HEK293 (cell line): ENCODE results near the gene PVALEF.
A peak's percentile ranks its signal among the peaks of the same experiment; 100 is the strongest.
"Not testable (repeated sequence)": the region's sequence is repeated elsewhere in the genome, so short reads cannot be mapped to it uniquely, and the experiment has no call there.

ENCODE experiments used
- CTCF ChIA-PET: fragments of 350-600 bp; formaldehyde crosslinking; extraction: SDS; loops from one replicate; lab custom pipeline; 2021; ENCODE audit warnings: antibody characterized with exemption; lab: Yijun Ruan, JAX
- POLR2A ChIA-PET: fragments of 300-600 bp; formaldehyde crosslinking; extraction: SDS; loops from one replicate; lab custom pipeline; 2020; ENCODE audit warnings: antibody characterized with exemption, inconsistent platforms; lab: Yijun Ruan, JAX
- H3K27ac ChIP-seq: fragments of 200-500 bp; sonication (Bioruptor generic); 2 replicates; pipeline ENCODE4 v1.5.1; 2014; ENCODE audit warnings: low read depth, low read length, control low read depth, inconsistent platforms; ENCODE audit errors: extremely low read depth
- H3K36me3 ChIP-seq, 2 experiments: fragments of 200-500 bp in 1 of 2; sonication (Bioruptor generic) in 1 of 2; 1 replicate in 1 of 2; 2 replicates in 1 of 2; pipeline ENCODE4 v1.5.1; 2014 to 2017; ENCODE audit warnings: inconsistent platforms in 2 of 2, low read length in 2 of 2; ENCODE audit not compliant: control insufficient read depth in 2 of 2, insufficient read depth in 1 of 2
- H3K4me1 ChIP-seq: fragments of 200-500 bp; sonication (Bioruptor generic); 2 replicates; pipeline ENCODE4 v1.5.1; 2014; ENCODE audit warnings: mild to moderate bottlenecking, low read length, inconsistent platforms; ENCODE audit not compliant: control insufficient read depth, insufficient read depth
- H3K4me3 ChIP-seq: 2 replicates; pipeline ENCODE4 v1.5.1; 2011; ENCODE audit warnings: low read depth, mild to moderate bottlenecking, control low read depth, low read length, moderate library complexity
- H3K9me3 ChIP-seq: fragments of 200-500 bp; sonication (Bioruptor generic); 2 replicates; pipeline ENCODE4 v1.5.1; 2014; ENCODE audit warnings: low read depth, low read length, inconsistent platforms; ENCODE audit not compliant: control insufficient read depth, insufficient read depth
- EGR2 ChIP-seq: fragments of 450-650 bp; formaldehyde crosslinking; IDR thresholded peaks from 2 replicates; pipeline ENCODE4 v1.5.1; 2016; ENCODE audit warnings: low read depth, missing biosample characterization, missing genetic modification characterization
- KLF1 ChIP-seq: fragments of 450-650 bp; formaldehyde crosslinking; IDR thresholded peaks from 2 replicates; pipeline ENCODE4 v1.5.1; 2016; ENCODE audit warnings: missing biosample characterization, missing genetic modification characterization
- ZBTB7A ChIP-seq: fragments of 450-650 bp; formaldehyde crosslinking; IDR thresholded peaks from 2 replicates; pipeline ENCODE4 v1.5.1; 2016; ENCODE audit warnings: low read depth, missing biosample characterization, missing genetic modification characterization
- ZFHX2 ChIP-seq: fragments of 450-650 bp; formaldehyde crosslinking; conservative IDR thresholded peaks from 2 replicates; pipeline ENCODE4 v1.5.1; 2016; ENCODE audit warnings: missing biosample characterization, missing genetic modification characterization
- ZIC2 ChIP-seq: fragments of 450-650 bp; formaldehyde crosslinking; IDR thresholded peaks from 2 replicates; pipeline ENCODE4 v1.5.1; 2016; ENCODE audit warnings: missing biosample characterization, missing genetic modification characterization
- ZNF16 ChIP-seq: fragments of 450-650 bp; formaldehyde crosslinking; IDR thresholded peaks from 2 replicates; pipeline ENCODE4 v1.5.1; 2016; ENCODE audit warnings: low read depth, missing biosample characterization, missing genetic modification characterization
- ZNF174 ChIP-seq: fragments of 450-650 bp; formaldehyde crosslinking; IDR thresholded peaks from 2 replicates; pipeline ENCODE4 v1.5.0; 2017; ENCODE audit warnings: missing biosample characterization, mild to moderate bottlenecking, missing genetic modification characterization
- ZNF302 ChIP-seq: fragments of 450-650 bp; formaldehyde crosslinking; IDR thresholded peaks from 2 replicates; pipeline ENCODE4 v1.5.1; 2016; ENCODE audit warnings: missing biosample characterization, missing genetic modification characterization, low read depth
- ZNF596 ChIP-seq: fragments of 450-650 bp; IDR thresholded peaks from 2 replicates; pipeline ENCODE4 v1.5.0; 2018; ENCODE audit warnings: missing biosample characterization, mild to moderate bottlenecking, missing genetic modification characterization, moderate library complexity
- ZNF623 ChIP-seq: fragments of 450-650 bp; formaldehyde crosslinking; IDR thresholded peaks from 2 replicates; pipeline ENCODE4 v1.5.1; 2016; ENCODE audit warnings: missing biosample characterization, missing genetic modification characterization
- ZNF624 ChIP-seq: fragments of 450-650 bp; formaldehyde crosslinking; IDR thresholded peaks from 2 replicates; pipeline ENCODE4 v1.5.1; 2017; ENCODE audit warnings: missing biosample characterization, missing genetic modification characterization
- ZNF670 ChIP-seq: fragments of 450-650 bp; formaldehyde crosslinking; IDR thresholded peaks from 2 replicates; pipeline ENCODE4 v1.5.1; 2016; ENCODE audit warnings: missing biosample characterization, missing genetic modification characterization, low read depth
- TF ChIP-seq, protein P1 (sequence below): fragments of 450-650 bp; formaldehyde crosslinking; IDR thresholded peaks from 2 replicates; pipeline ENCODE4 v1.5.1; 2016; ENCODE audit warnings: missing biosample characterization, missing genetic modification characterization
- TF ChIP-seq, protein P2 (sequence below): fragments of 450-650 bp; formaldehyde crosslinking; IDR thresholded peaks from 2 replicates; pipeline ENCODE4 v1.5.1; 2016; ENCODE audit warnings: missing biosample characterization, missing genetic modification characterization, low read depth
- TF ChIP-seq, protein P3 (sequence below): fragments of 450-650 bp; formaldehyde crosslinking; IDR thresholded peaks from 2 replicates; pipeline ENCODE4 v1.5.1; 2017; ENCODE audit warnings: missing biosample characterization, missing genetic modification characterization
- TF ChIP-seq, protein P4 (sequence below): fragments of 450-650 bp; formaldehyde crosslinking; IDR thresholded peaks from 2 replicates; pipeline ENCODE4 v1.5.1; 2017; ENCODE audit warnings: missing biosample characterization, missing genetic modification characterization
- TF ChIP-seq, protein P5 (sequence below): fragments of 450-650 bp; formaldehyde crosslinking; IDR thresholded peaks from 2 replicates; pipeline ENCODE4 v1.5.0; 2017; ENCODE audit warnings: missing biosample characterization, missing genetic modification characterization, borderline replicate concordance

Gene PVALEF

DNA sequence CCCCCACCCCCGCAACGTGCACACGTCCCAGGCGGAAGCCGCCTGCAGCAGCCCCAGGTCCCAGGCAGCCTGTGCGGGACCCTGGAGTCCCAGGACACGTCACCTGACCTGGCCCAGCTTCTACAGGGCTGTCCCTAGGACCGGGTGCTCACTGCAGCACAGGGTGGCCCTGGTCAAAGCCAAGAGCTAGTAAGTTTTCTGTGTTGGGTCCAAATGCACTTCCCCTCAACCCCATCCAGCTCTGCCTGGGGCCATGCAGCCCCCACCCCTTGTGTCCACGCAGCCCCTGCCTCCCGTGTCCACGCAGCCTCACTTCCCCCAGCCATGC, 22.1 kb upstream of the PVALEF start (continued):
- TF ChIP-seq, protein P1, sequence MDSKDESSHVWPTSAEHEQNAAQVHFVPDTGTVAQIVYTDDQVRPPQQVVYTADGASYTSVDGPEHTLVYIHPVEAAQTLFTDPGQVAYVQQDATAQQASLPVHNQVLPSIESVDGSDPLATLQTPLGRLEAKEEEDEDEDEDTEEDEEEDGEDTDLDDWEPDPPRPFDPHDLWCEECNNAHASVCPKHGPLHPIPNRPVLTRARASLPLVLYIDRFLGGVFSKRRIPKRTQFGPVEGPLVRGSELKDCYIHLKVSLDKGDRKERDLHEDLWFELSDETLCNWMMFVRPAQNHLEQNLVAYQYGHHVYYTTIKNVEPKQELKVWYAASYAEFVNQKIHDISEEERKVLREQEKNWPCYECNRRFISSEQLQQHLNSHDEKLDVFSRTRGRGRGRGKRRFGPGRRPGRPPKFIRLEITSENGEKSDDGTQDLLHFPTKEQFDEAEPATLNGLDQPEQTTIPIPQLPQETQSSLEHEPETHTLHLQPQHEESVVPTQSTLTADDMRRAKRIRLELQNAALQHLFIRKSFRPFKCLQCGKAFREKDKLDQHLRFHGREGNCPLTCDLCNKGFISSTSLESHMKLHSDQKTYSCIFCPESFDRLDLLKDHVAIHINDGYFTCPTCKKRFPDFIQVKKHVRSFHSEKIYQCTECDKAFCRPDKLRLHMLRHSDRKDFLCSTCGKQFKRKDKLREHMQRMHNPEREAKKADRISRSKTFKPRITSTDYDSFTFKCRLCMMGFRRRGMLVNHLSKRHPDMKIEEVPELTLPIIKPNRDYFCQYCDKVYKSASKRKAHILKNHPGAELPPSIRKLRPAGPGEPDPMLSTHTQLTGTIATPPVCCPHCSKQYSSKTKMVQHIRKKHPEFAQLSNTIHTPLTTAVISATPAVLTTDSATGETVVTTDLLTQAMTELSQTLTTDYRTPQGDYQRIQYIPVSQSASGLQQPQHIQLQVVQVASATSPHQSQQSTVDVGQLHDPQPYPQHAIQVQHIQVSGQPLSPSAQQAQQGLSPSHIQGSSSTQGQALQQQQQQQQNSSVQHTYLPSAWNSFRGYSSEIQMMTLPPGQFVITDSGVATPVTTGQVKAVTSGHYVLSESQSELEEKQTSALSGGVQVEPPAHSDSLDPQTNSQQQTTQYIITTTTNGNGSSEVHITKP (tag by site-specific recombination), result no peak
- no peak for TF ChIP-seq ZNF596 (tag by site-specific recombination)
- TF ChIP-seq ZNF624 (tag by site-specific recombination), result no peak
- TF ChIP-seq ZNF302 (tag by site-specific recombination), result no peak
- TF ChIP-seq, protein P2, sequence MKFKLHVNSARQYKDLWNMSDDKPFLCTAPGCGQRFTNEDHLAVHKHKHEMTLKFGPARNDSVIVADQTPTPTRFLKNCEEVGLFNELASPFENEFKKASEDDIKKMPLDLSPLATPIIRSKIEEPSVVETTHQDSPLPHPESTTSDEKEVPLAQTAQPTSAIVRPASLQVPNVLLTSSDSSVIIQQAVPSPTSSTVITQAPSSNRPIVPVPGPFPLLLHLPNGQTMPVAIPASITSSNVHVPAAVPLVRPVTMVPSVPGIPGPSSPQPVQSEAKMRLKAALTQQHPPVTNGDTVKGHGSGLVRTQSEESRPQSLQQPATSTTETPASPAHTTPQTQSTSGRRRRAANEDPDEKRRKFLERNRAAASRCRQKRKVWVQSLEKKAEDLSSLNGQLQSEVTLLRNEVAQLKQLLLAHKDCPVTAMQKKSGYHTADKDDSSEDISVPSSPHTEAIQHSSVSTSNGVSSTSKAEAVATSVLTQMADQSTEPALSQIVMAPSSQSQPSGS (tag by site-specific recombination), result no peak
- TF ChIP-seq, all 188 proteins: peak for 0

DNA sequence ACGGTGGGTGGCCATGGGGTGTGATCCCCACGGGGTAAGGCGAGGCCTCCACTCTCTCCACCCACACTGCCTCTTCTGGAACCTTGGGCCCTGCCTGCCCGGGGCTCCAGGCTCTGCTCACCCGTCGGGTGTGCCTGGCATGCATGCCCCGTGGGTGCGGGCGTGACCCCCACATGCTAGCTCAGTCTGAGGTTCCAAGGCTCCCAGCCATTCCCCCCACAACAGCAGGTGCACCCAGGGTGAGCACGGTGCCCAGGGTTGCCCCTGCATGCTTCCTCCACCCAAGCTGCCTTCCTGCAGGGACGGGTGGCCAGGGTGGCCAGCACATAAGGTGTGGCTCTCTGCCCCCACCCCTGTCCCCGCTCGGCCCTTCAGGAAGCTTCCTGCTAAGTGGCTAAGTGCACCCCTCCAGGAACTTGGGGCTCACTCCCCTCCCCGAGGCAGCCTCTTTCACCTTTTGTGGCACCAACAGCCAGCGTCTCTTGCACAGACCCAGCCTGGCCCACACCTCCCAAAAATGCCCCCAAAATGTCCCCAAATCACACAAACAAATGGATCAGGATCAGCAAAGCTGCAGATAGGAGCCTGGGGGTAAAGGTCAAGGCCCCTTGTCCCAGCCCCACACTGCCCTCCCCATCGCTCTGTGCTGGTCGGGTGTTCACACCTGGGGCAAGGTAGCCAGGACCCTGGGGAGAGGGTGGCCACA, 21.4 kb upstream of the PVALEF start:
- Histone ChIP-seq H3K4me3 (no peak overlapping the region), H3K4me1 (no peaks in the 10 kb centered on the region), H3K27ac (no peak overlapping the region), H3K36me3 (no peaks in the 10 kb centered on the region), H3K9me3 (no peaks in the 10 kb centered on the region)
- ChIA-PET POLR2A (interaction anchor here (1.5 to 2.8 kb wide), 3 partner anchors 22 to 95 kb away, joined by 3 to 9 read pairs (median 6); partner anchors contain the start of genes AATK, CEP131, NDUFAF8 and PVALEF), CTCF (interaction anchor here (0.9 to 3.6 kb wide), 14 partner anchors 11 to 97 kb away, joined by 3 to 42 read pairs (median 4); partner anchors contain the start of genes CEP131, NDUFAF8 and TEPSIN)
- TF ChIP-seq KLF1 (tag by site-specific recombination) (peak; percentile 36; the same call in 1 of the 2 replicates), EGR2 (tag by site-specific recombination) (0 out of 2 replicates have a peak, but pooled peaks have one; percentile 6), ZFHX2 (peak; percentile 47), ZIC2 (tag by site-specific recombination) (0 out of 2 replicates have a peak, but pooled peaks have one; percentile 7), ZBTB7A (tag by site-specific recombination) (no peak)
- TF ChIP-seq, protein P3, sequence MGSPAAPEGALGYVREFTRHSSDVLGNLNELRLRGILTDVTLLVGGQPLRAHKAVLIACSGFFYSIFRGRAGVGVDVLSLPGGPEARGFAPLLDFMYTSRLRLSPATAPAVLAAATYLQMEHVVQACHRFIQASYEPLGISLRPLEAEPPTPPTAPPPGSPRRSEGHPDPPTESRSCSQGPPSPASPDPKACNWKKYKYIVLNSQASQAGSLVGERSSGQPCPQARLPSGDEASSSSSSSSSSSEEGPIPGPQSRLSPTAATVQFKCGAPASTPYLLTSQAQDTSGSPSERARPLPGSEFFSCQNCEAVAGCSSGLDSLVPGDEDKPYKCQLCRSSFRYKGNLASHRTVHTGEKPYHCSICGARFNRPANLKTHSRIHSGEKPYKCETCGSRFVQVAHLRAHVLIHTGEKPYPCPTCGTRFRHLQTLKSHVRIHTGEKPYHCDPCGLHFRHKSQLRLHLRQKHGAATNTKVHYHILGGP (tag by site-specific recombination), result no peak

DNA sequence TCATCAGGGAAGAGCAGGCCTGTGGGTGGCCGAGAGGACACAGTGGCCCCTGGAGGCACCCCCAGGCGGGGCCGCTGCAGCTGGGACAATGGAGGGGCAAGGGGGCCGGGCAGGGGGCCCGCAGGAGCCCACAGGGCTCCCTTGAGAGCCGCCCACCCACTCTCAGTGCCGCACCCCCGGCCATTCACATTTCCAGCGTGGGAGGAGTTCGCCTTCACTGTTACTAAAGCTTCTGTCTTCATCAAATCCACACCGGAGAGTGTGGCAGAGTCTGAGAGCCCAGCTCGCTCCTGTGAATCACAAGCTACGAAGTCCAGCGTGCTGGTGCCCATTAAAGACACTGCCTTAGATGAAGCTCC, 20.9 kb upstream of the PVALEF start:
- Histone ChIP-seq H3K4me3 (no peak overlapping the region), H3K36me3 (no peaks in the 10 kb centered on the region), H3K9me3 (no peaks in the 10 kb centered on the region), H3K27ac (no peak overlapping the region), H3K4me1 (no peaks in the 10 kb centered on the region)
- ChIA-PET CTCF (interaction anchor here (0.9 to 1.7 kb wide), 4 partner anchors 11 to 86 kb away, joined by 3 to 7 read pairs (median 3); no protein-coding TSS in a partner anchor), POLR2A (no interaction called here)
- TF ChIP-seq, protein P4, sequence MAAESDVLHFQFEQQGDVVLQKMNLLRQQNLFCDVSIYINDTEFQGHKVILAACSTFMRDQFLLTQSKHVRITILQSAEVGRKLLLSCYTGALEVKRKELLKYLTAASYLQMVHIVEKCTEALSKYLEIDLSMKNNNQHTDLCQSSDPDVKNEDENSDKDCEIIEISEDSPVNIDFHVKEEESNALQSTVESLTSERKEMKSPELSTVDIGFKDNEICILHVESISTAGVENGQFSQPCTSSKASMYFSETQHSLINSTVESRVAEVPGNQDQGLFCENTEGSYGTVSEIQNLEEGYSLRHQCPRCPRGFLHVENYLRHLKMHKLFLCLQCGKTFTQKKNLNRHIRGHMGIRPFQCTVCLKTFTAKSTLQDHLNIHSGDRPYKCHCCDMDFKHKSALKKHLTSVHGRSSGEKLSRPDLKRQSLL (tag by site-specific recombination), result no peak
- TF ChIP-seq ZNF670 (tag by site-specific recombination) (no peak), EGR2 (tag by site-specific recombination) (peak; percentile 41; the same call in 1 of the 2 replicates), ZNF623 (no peak), ZFHX2 (peak; percentile 64), ZNF174 (tag by site-specific recombination) (no peak), ZNF16 (tag by site-specific recombination) (no peak)
- TF ChIP-seq, protein P5, sequence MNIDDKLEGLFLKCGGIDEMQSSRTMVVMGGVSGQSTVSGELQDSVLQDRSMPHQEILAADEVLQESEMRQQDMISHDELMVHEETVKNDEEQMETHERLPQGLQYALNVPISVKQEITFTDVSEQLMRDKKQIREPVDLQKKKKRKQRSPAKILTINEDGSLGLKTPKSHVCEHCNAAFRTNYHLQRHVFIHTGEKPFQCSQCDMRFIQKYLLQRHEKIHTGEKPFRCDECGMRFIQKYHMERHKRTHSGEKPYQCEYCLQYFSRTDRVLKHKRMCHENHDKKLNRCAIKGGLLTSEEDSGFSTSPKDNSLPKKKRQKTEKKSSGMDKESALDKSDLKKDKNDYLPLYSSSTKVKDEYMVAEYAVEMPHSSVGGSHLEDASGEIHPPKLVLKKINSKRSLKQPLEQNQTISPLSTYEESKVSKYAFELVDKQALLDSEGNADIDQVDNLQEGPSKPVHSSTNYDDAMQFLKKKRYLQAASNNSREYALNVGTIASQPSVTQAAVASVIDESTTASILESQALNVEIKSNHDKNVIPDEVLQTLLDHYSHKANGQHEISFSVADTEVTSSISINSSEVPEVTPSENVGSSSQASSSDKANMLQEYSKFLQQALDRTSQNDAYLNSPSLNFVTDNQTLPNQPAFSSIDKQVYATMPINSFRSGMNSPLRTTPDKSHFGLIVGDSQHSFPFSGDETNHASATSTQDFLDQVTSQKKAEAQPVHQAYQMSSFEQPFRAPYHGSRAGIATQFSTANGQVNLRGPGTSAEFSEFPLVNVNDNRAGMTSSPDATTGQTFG (tag by site-specific recombination), result no peak

DNA sequence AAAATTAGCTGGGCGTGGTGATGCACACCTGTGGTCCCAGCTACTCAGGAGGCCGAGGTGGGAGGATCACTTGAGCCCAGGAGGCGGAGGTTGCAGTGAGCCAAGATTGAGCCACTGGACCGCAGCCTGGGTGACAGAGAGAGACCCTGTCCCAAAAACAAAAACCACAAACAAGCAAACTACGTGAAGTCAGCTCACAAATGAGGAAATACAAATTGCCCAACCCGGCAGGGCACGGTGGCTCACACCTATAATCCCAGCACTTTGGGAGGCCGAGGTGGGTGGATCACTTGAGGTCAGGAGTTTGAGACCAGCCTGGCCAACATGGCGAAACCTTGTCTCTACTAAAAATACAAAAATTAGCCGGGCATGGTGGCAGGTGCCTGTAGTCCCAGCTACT, 19.1 kb upstream of the PVALEF start:
- H3K4me1 ChIP-seq, H3K9me3 ChIP-seq, POLR2A ChIA-PET, H3K4me3 ChIP-seq, H3K27ac ChIP-seq, H3K36me3 ChIP-seq: not testable (repeated sequence)
- CTCF ChIA-PET, result interaction anchor here (0.6 to 0.7 kb wide), 2 partner anchors 43 to 226 kb away, joined by 3 to 4 read pairs; no protein-coding TSS in a partner anchor
